IMR-90 (cell line): ENCODE results near the gene ADD2. TPM values are rescaled to one million over a fixed set of nuclear protein-coding genes. Genes with fewer than 3 reads are reported as not detected.

Experiments used
- ATAC-seq: fragments of 200-7000 bp; cut with Tn5 transposase; 2 replicates; pipeline ENCODE4 v1.9.1; 2020; ENCODE audit warnings: low read depth, mild to moderate bottlenecking, moderate library complexity
- BruUV-seq: library from RNA; stranded (reverse); fragments of 400-500 nt; replicated peaks from 2 replicates; lab custom pipeline; 2021; lab: Mats Ljungman, UMichigan
- CTCF ChIA-PET: fragments of 300-600 bp; formaldehyde crosslinking; extraction: SDS; loops from one replicate; lab custom pipeline; 2021; ENCODE audit warnings: antibody characterized with exemption; lab: Yijun Ruan, JAX
- POLR2A ChIA-PET: fragments of 300-600 bp; sonication (Branson Sonifier 250); formaldehyde crosslinking; loops from one replicate; lab custom pipeline; 2022; ENCODE audit warnings: antibody characterized with exemption; ENCODE audit not compliant: unreplicated experiment; lab: Charles Lee
- DNase-seq: peaks from one replicate; pipeline ENCODE4 v3.0.0; 2013
- H2AFZ ChIP-seq: replicated peaks from 2 replicates; pipeline ENCODE3; 2013; ENCODE audit warnings: low read length, mild to moderate bottlenecking; ENCODE audit not compliant: poor library complexity
- H2AK5ac ChIP-seq: 2 replicates; pipeline ENCODE4 v1.6.1; 2013; ENCODE audit warnings: low read depth, low read length, inconsistent platforms
- H2AK9ac ChIP-seq: replicated peaks from 2 replicates; pipeline ENCODE3; 2013; ENCODE audit warnings: mild to moderate bottlenecking, low read depth, low read length, moderate library complexity; ENCODE audit not compliant: poor library complexity
- H2BK120ac ChIP-seq: 2 replicates; pipeline ENCODE4 v1.6.1; 2013; ENCODE audit warnings: low read depth, low read length, inconsistent platforms
- H2BK15ac ChIP-seq: 3 replicates; pipeline ENCODE4 v1.6.1; 2013; ENCODE audit warnings: low read depth, low read length, inconsistent platforms
- H2BK20ac ChIP-seq: 2 replicates; pipeline ENCODE4 v1.6.1; 2013; ENCODE audit warnings: low read depth, mild to moderate bottlenecking, inconsistent platforms, low read length, moderate library complexity
- H2BK5ac ChIP-seq: 2 replicates; pipeline ENCODE4 v1.6.1; 2013; ENCODE audit warnings: mild to moderate bottlenecking, low read depth, low read length, inconsistent platforms; ENCODE audit not compliant: poor library complexity, severe bottlenecking
- H3K14ac ChIP-seq: replicated peaks from 2 replicates; pipeline ENCODE4 v1.6.1; 2013; ENCODE audit warnings: low read depth, low read length, inconsistent platforms
- H3K18ac ChIP-seq: 2 replicates; pipeline ENCODE4 v1.6.1; 2013; ENCODE audit warnings: low read depth, low read length, control low read depth
- H3K23ac ChIP-seq: 2 replicates; pipeline ENCODE4 v1.6.1; 2013; ENCODE audit warnings: low read depth, low read length, inconsistent platforms
- H3K27ac ChIP-seq: 2 replicates; pipeline ENCODE4 v1.5.1; 2013; ENCODE audit warnings: mild to moderate bottlenecking, control low read depth, low read length; ENCODE audit not compliant: insufficient read depth
- H3K27me3 ChIP-seq: 2 replicates; pipeline ENCODE4 v1.6.1; 2013; ENCODE audit warnings: low read length; ENCODE audit not compliant: control insufficient read depth, insufficient read depth
- H3K36me3 ChIP-seq: 2 replicates; pipeline ENCODE4 v1.6.1; 2013; ENCODE audit warnings: low read length, mixed read lengths; ENCODE audit not compliant: control insufficient read depth, insufficient read depth
- H3K4ac ChIP-seq: 2 replicates; pipeline ENCODE4 v1.6.1; 2013; ENCODE audit warnings: low read depth, low read length, inconsistent platforms
- H3K4me1 ChIP-seq: 2 replicates; pipeline ENCODE4 v1.6.1; 2013; ENCODE audit warnings: low read length, mixed read lengths; ENCODE audit not compliant: control insufficient read depth, insufficient read depth
- H3K4me2 ChIP-seq: 2 replicates; pipeline ENCODE4 v1.6.1; 2013; ENCODE audit warnings: low read depth, mild to moderate bottlenecking, control low read depth, low read length, moderate library complexity
- H3K4me3 ChIP-seq: 2 replicates; pipeline ENCODE4 v1.5.1; 2013; ENCODE audit warnings: low read depth, mild to moderate bottlenecking, control low read depth, low read length, moderate library complexity; ENCODE audit not compliant: insufficient read depth
- H3K56ac ChIP-seq: 2 replicates; pipeline ENCODE4 v1.6.1; 2013; ENCODE audit warnings: low read length, inconsistent platforms; ENCODE audit not compliant: insufficient read depth; ENCODE audit errors: extremely low read depth
- H3K79me1 ChIP-seq, 2 experiments: 2 replicates each; pipeline ENCODE4 v1.6.1; 2013; ENCODE audit warnings: low read length in 2 of 2, inconsistent platforms in 1 of 2, low read depth in 1 of 2
- H3K9ac ChIP-seq: 2 replicates; pipeline ENCODE4 v1.6.1; 2013; ENCODE audit warnings: low read depth, low read length, control low read depth
- H3K9me1 ChIP-seq: 2 replicates; pipeline ENCODE4 v1.6.1; 2013; ENCODE audit warnings: low read length, inconsistent platforms; ENCODE audit not compliant: insufficient read depth
- H3K9me3 ChIP-seq: 2 replicates; pipeline ENCODE4 v1.6.1; 2013; ENCODE audit warnings: low read length; ENCODE audit not compliant: control insufficient read depth, insufficient read depth
- H4K20me1 ChIP-seq: 2 replicates; pipeline ENCODE4 v1.6.1; 2013; ENCODE audit warnings: low read length, inconsistent platforms; ENCODE audit not compliant: insufficient read depth
- H4K5ac ChIP-seq: 2 replicates; pipeline ENCODE4 v1.6.1; 2013; ENCODE audit warnings: mild to moderate bottlenecking, low read depth, low read length, control low read depth
- H4K8ac ChIP-seq, 2 experiments: 2 replicates each; pipeline ENCODE4 v1.6.1; 2013; ENCODE audit warnings: low read depth in 2 of 2, low read length in 2 of 2, control low read depth in 1 of 2, inconsistent platforms in 1 of 2
- H4K91ac ChIP-seq: 2 replicates; pipeline ENCODE4 v1.6.1; 2013; ENCODE audit warnings: low read depth, low read length, inconsistent platforms; ENCODE audit not compliant: insufficient read depth
- BHLHE40 ChIP-seq: fragments of 150-350 bp; IDR thresholded peaks from 2 replicates; pipeline ENCODE4 v1.6.1; 2016; ENCODE audit warnings: mild to moderate bottlenecking, low read depth, low read length
- CEBPB ChIP-seq: IDR thresholded peaks from 2 replicates; pipeline ENCODE4 v1.6.1; 2012; ENCODE audit warnings: low read depth, low read length, improper control_type of control experiment
- CHD1 ChIP-seq: IDR thresholded peaks from 2 replicates; pipeline ENCODE4 v1.6.1; 2012; ENCODE audit warnings: low read depth, low read length, improper control_type of control experiment
- MXI1 ChIP-seq: IDR thresholded peaks from 2 replicates; pipeline ENCODE4 v1.6.1; 2012; ENCODE audit warnings: low read depth, mild to moderate bottlenecking, low read length, moderate library complexity, borderline replicate concordance
- POLR2A ChIP-seq: IDR thresholded peaks from 2 replicates; pipeline ENCODE4 v1.6.1; 2012; ENCODE audit warnings: mild to moderate bottlenecking, low read depth, low read length
- RAD21 ChIP-seq: IDR thresholded peaks from 2 replicates; pipeline ENCODE4 v1.6.1; 2012; ENCODE audit warnings: low read length, improper control_type of control experiment
- RCOR1 ChIP-seq: IDR thresholded peaks from 2 replicates; pipeline ENCODE4 v1.6.1; 2012; ENCODE audit warnings: mild to moderate bottlenecking, low read length, improper control_type of control experiment; ENCODE audit not compliant: insufficient replicate concordance
- RFX5 ChIP-seq: IDR thresholded peaks from 2 replicates; pipeline ENCODE4 v1.8.0; 2012; ENCODE audit warnings: low read depth, mild to moderate bottlenecking, low read length, moderate library complexity
- SMC3 ChIP-seq: fragments of 150-350 bp; IDR thresholded peaks from 2 replicates; pipeline ENCODE4 v1.6.1; 2016; ENCODE audit warnings: low read depth, mild to moderate bottlenecking, antibody characterized with exemption, low read length, moderate library complexity
- WGBS, 2 experiments: methylation state at CpG; one replicate each; pipeline versions ENCODE4 v1.1.5 to v1.1.7; 2013; ENCODE audit warnings: missing lambda C conversion rate in 2 of 2; ENCODE audit not compliant: insufficient read length in 1 of 2; ENCODE audit errors: extremely low coverage in 2 of 2; 5-methylcytosine and 5-hydroxymethylcytosine counted together
- dilution Hi-C: fragments of 300-500 bp; cut with HindIII; formaldehyde crosslinking; loops from one replicate; pipeline ENCODE4 v1.14.3; 2018; ENCODE audit warnings: low sequenced_read_pairs; ENCODE audit not compliant: unreplicated experiment
- in situ Hi-C: fragments of 300-500 bp; cut with MboI; formaldehyde crosslinking; loops from 3 replicates; pipeline ENCODE4 v1.14.3; 2019; ENCODE audit warnings: low sequenced_read_pairs, inconsistent platforms, mixed read lengths
- intact Hi-C: fragments of 100-400 bp; cut with micrococcal nuclease; formaldehyde crosslinking; loops from 2 replicates; pipeline ENCODE4 v1.10.0; 2022
- polyA plus RNA-seq, 3 experiments: library from polyadenylated mRNA; depleted of rRNA; stranded (reverse); fragments of >200 nt; gene quantifications; 2 replicates each; pipeline ENCODE4 v1.2.3, GENCODE V29; 2012; ENCODE audit warnings: low replicate concordance in 1 of 3
- total RNA-seq: library from RNA; depleted of rRNA; stranded (reverse); fragments of >200 nt; gene quantifications from 2 replicates; pipeline ENCODE4 v1.2.3, GENCODE V29; 2012
- TF ChIP-seq, protein P1 (sequence below): fragments of 150-350 bp; IDR thresholded peaks from 2 replicates; pipeline ENCODE4 v1.6.1; 2017; ENCODE audit warnings: mild to moderate bottlenecking, antibody characterized with exemption, low read length, low read depth
- TF ChIP-seq, protein P2 (sequence below): conservative IDR thresholded peaks from 2 replicates; pipeline ENCODE4 v1.5.1; 2012; ENCODE audit warnings: mild to moderate bottlenecking, low read depth, low read length, improper control_type of control experiment

ADD2 gene
- total and polyA plus RNA-seq, 2 of the 4 experiments (the other 2 are of a cell fraction) = not detected

DNA sequence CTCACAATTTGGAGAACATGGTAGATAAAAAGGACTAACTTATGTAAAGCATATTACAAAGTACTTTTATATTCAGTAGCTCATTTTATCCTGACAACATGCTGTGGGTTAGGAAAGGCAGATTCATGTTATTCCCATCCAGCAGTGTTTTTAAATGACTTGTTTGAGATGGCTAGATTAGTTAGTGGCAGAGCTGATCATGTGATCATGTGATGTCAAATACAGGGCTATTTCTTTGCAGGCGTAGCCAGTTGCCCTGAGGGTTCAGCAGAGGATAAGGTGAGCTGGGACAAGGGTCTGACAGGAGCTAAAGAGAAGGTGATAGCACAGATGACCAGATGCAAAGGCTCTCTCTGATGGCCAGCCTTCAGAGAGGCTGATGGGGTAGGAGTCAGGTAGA, 97.8 kb downstream of the ADD2 start:
- in situ Hi-C loops = no loop called here
- Histone ChIP-seq H4K91ac (no peak overlapping the region), H4K8ac (no peak overlapping the region), H2BK120ac (no peak overlapping the region), H3K36me3 (no peaks in the 10 kb centered on the region), H3K9me1 (no peaks in the 10 kb centered on the region), H3K4me2 (no peak overlapping the region), H3K9ac (no peak overlapping the region), H3K14ac (no peak overlapping the region), H2AFZ (no peak overlapping the region), H2AK9ac (no peak overlapping the region), H3K27ac (no peak overlapping the region), H4K5ac (no peak overlapping the region), H3K56ac (no peak overlapping the region), H3K4me3 (no peak overlapping the region), H3K9me3 (no peaks in the 10 kb centered on the region), H3K27me3 (no peaks in the 10 kb centered on the region; the same call in 1 of the 2 replicates), H2BK20ac (no peak overlapping the region), H2BK15ac (no peak overlapping the region), H2AK5ac (no peak overlapping the region), H3K4me1 (no peaks in the 10 kb centered on the region), H2BK5ac (no peak overlapping the region), H3K18ac (no peak overlapping the region), H3K4ac (no peak overlapping the region), H3K23ac (no peak overlapping the region), H4K20me1 (no peaks in the 10 kb centered on the region), H3K79me1 (no peaks in the 10 kb centered on the region)
- intact Hi-C loops = no loop called here
- DNase-seq (no peak), ATAC-seq (no peak)
- CTCF ChIA-PET = no interaction called here
- POLR2A ChIA-PET = no interaction called here
- TF ChIP-seq CHD1 = no peak
- TF ChIP-seq SMC3 = no peak
- TF ChIP-seq POLR2A = no peak
- TF ChIP-seq BHLHE40 = no peak
- TF ChIP-seq, protein P1, sequence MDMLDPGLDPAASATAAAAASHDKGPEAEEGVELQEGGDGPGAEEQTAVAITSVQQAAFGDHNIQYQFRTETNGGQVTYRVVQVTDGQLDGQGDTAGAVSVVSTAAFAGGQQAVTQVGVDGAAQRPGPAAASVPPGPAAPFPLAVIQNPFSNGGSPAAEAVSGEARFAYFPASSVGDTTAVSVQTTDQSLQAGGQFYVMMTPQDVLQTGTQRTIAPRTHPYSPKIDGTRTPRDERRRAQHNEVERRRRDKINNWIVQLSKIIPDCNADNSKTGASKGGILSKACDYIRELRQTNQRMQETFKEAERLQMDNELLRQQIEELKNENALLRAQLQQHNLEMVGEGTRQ = no peak
- TF ChIP-seq, protein P2, sequence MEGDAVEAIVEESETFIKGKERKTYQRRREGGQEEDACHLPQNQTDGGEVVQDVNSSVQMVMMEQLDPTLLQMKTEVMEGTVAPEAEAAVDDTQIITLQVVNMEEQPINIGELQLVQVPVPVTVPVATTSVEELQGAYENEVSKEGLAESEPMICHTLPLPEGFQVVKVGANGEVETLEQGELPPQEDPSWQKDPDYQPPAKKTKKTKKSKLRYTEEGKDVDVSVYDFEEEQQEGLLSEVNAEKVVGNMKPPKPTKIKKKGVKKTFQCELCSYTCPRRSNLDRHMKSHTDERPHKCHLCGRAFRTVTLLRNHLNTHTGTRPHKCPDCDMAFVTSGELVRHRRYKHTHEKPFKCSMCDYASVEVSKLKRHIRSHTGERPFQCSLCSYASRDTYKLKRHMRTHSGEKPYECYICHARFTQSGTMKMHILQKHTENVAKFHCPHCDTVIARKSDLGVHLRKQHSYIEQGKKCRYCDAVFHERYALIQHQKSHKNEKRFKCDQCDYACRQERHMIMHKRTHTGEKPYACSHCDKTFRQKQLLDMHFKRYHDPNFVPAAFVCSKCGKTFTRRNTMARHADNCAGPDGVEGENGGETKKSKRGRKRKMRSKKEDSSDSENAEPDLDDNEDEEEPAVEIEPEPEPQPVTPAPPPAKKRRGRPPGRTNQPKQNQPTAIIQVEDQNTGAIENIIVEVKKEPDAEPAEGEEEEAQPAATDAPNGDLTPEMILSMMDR = no peak
- no peak for TF ChIP-seq RAD21
- TF ChIP-seq CEBPB = no peak
- no peak for TF ChIP-seq MXI1
- no peak for TF ChIP-seq RFX5
- no peak for TF ChIP-seq RCOR1
- WGBS, 2 experiments = no CpG with 5 or more reads among the region's 1 CpG
- dilution Hi-C loops = no loop called here
- BruUV-seq = no TSS peak
